ENCODE data around the gene RNF123. TPM values are rescaled to one million over a fixed set of nuclear protein-coding genes. Genes with fewer than 3 reads are reported as not detected.
"Not testable (repeated sequence)": the region's sequence is repeated elsewhere in the genome, so short reads cannot be mapped to it uniquely, and the experiment has no call there.

Gene RNF123
- total and polyA plus RNA-seq, 7 experiments from 2014 or later, result 8.3 to 77.2 (median 46.7) TPM

DNA sequence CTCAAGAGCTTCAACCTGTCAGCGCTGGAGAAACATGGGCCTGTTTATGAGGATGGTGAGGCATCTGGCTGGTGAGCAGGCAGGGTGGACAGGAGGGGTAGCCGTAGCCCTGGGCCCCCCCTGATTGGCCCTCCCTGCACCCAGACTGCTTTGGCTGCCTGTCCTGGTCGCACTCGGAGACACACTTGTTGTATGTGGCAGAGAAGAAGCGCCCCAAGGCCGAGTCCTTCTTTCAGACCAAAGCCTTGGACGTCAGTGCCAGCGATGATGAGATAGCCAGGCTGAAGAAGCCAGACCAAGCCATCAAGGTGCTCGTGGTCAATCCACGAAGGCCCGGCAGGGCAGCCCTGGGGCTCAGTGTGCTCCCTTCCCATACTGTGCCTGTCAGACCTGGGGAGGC lies 13.4 kb upstream of the RNF123 start:
- ChIA-PET POLR2A (no interaction called here), CTCF (interaction anchor here (0.9 kb wide), 1 partner anchor 136 kb away, joined by 6 read pairs; no protein-coding TSS in a partner anchor)
- no peak for DNase-seq
- H3K27ac Mint-ChIP-seq, result peak overlapping the region in 3 of 9 donors; percentile 19 to 99 (median 37)
- Histone ChIP-seq H3K9me3 (ENCODE audit: control insufficient read depth in 2 of 3, low read length in 3 of 3) (no peaks in the 10 kb centered on the region), H3K4me3 (ENCODE audit: low read length) (no peak overlapping the region), H3K4me1 (ENCODE audit: control insufficient read depth in 2 of 2, insufficient read depth in 2 of 2, low read length in 2 of 2) (peaks cover 16 to 31% of the 10 kb centered on the region in 2 donors), H3K27ac (ENCODE audit: low read depth, low read length) (no peak overlapping the region), H3K36me3 (ENCODE audit: control insufficient read depth in 2 of 3, insufficient read depth in 3 of 3, low read length in 3 of 3) (peaks cover 9 to 58% (median 23%) of the 10 kb centered on the region in 3 experiments), H3K27me3 (ENCODE audit: control insufficient read depth in 2 of 2, insufficient read depth in 2 of 2, low read length in 2 of 2) (no peaks in the 10 kb centered on the region)
- H3K4me1 Mint-ChIP-seq, result peaks cover 22 to 57% (median 43%) of the 10 kb centered on the region in 7 donors
- intact Hi-C loops (cut with micrococcal nuclease), result loop anchor here in 1 of 2 donors (2.0 to 10.0 kb wide), 2 partner anchors 669 to 889 kb away; partner anchors contain the start of genes C3orf18, HEMK1 and WDR6
- ATAC-seq, result no peak
- H3K9me3 Mint-ChIP-seq, result no peaks in the 10 kb centered on the region
- H3K36me3 Mint-ChIP-seq, result peaks cover 0 to 25% (median 9%) of the 10 kb centered on the region in 5 donors
- H3K27me3 Mint-ChIP-seq, result no peaks in the 10 kb centered on the region
- peak overlapping the region in 8 of 10 donors; percentile 90 to 97 (median 94) for H3K4me3 Mint-ChIP-seq

DNA sequence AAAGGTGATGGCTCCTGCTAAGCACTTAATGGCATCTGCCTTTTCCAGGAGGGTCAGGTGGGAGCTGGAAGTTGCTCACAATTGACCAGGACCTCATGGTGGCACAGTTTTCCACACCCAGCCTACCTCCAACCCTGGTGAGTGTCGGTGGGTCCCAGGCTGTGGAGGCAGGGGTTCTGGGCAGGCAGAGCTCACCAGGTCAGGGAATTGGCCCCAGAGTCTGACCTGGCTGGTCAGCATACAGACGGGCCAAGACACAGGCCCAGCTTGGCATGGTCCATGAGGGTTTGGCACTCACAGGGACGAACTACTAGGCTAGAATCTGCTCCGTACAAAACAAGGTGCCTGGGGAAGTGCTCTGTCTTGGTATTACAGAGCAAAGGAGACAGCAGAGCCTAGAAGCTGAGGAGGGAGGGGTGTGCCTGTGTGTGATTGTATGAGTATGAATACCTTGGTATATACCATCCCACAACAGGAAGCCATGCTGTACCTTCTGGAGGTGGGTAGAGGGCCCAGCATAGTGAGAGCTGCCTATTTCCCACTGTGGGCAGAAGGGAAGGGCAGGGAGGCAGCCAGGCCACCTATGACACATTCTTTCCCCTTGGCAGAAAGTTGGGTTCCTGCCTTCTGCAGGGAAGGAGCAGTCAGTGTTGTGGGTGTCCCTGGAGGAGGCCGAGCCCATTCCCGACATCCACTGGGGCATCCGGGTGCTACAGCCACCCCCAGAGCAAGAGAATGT lies 8.7 kb upstream of the RNF123 start:
- H3K4me1 ChIP-seq (ENCODE audit: control insufficient read depth in 2 of 2, insufficient read depth in 2 of 2, low read length in 2 of 2), result peaks cover 0 to 15% of the 10 kb centered on the region in 2 donors
- intact Hi-C loops (cut with micrococcal nuclease), result no loop called here
- no peaks in the 10 kb centered on the region for H3K9me3 ChIP-seq (ENCODE audit: control insufficient read depth in 2 of 3, low read length in 3 of 3)
- CTCF ChIA-PET, result interaction anchor here (0.5 to 2.0 kb wide), 2 partner anchors 12 to 141 kb away, joined by 3 to 5 read pairs; no protein-coding TSS in a partner anchor
- Mint-ChIP-seq H3K27ac (no peak overlapping the region), H3K9me3 (no peaks in the 10 kb centered on the region), H3K27me3 (no peaks in the 10 kb centered on the region), H3K36me3 (peaks cover 0 to 25% (median 9%) of the 10 kb centered on the region in 5 donors), H3K4me1 (peaks cover 2 to 32% (median 22%) of the 10 kb centered on the region in 7 donors), H3K4me3 (peak overlapping the region in 1 of 10 donors; percentile 39)
- H3K27ac ChIP-seq (ENCODE audit: low read depth, low read length), result no peak overlapping the region
- H3K27me3 ChIP-seq (ENCODE audit: control insufficient read depth in 2 of 2, insufficient read depth in 2 of 2, low read length in 2 of 2), result no peaks in the 10 kb centered on the region
- peaks cover 9 to 86% (median 31%) of the 10 kb centered on the region in 3 experiments for H3K36me3 ChIP-seq (ENCODE audit: control insufficient read depth in 2 of 3, insufficient read depth in 3 of 3, low read length in 3 of 3)
- H3K4me3 ChIP-seq (ENCODE audit: low read length), result no peak overlapping the region
- DNase-seq (no peak), ATAC-seq (no peak)
- POLR2A ChIA-PET, result interaction anchor here (1.1 kb wide), 1 partner anchor 43 kb away, joined by 3 read pairs; no protein-coding TSS in a partner anchor

DNA sequence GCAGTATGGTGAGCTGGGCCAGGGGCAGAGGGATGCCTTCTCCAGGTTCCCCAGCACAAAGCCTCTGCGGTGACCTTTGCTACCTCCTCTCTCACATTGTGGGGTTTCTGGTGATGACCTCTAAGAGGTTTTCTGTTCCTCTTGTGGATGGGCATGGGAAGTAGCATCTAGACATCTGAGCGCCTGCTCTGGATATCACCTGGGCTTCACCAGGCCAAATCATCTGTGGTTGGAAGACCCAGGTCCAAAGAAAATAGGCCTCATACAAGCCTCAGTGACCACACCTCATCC lies 8.2 kb upstream of the RNF123 start:
- Mint-ChIP-seq H3K4me1 (peaks cover 0 to 27% (median 17%) of the 10 kb centered on the region in 7 donors), H3K27ac (no peak overlapping the region), H3K36me3 (peaks cover 0 to 23% (median 9%) of the 10 kb centered on the region in 5 donors), H3K9me3 (no peaks in the 10 kb centered on the region), H3K27me3 (no peaks in the 10 kb centered on the region), H3K4me3 (no peak overlapping the region)
- Histone ChIP-seq H3K4me1 (ENCODE audit: control insufficient read depth in 2 of 2, insufficient read depth in 2 of 2, low read length in 2 of 2) (peaks cover 0 to 10% of the 10 kb centered on the region in 2 donors), H3K27me3 (ENCODE audit: control insufficient read depth in 2 of 2, insufficient read depth in 2 of 2, low read length in 2 of 2) (no peaks in the 10 kb centered on the region), H3K4me3 (ENCODE audit: low read length) (no peak overlapping the region), H3K9me3 (ENCODE audit: control insufficient read depth in 2 of 3, low read length in 3 of 3) (no peaks in the 10 kb centered on the region), H3K27ac (ENCODE audit: low read depth, low read length) (no peak overlapping the region), H3K36me3 (ENCODE audit: control insufficient read depth in 2 of 3, insufficient read depth in 3 of 3, low read length in 3 of 3) (peaks cover 9 to 80% (median 31%) of the 10 kb centered on the region in 3 experiments)
- ChIA-PET POLR2A (no interaction called here), CTCF (interaction anchor here (0.8 to 2.0 kb wide), 2 partner anchors 10 to 141 kb away, joined by 3 to 5 read pairs; no protein-coding TSS in a partner anchor)
- ATAC-seq (no peak), DNase-seq (no peak)
- intact Hi-C loops (cut with micrococcal nuclease), result no loop called here

DNA sequence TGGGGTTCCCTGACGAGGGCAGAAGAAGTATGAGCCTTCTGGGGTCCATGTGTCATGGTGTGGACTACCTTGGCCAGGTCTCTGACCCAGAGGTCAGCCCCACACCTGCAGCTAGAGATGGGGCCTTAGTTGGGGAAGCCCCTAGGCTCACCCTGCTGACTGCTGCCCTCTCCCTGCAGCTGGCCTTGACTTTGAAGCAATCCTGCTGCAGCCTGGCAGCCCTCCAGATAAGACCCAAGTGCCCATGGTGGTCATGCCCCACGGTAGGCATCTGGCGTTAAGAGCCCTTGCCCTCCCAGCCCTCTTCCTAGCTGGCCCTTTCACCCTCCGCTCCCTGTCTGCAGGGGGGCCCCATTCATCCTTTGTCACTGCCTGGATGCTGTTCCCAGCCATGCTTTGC lies 7.8 kb upstream of the RNF123 start:
- peaks cover 0 to 23% (median 13%) of the 10 kb centered on the region in 7 donors for H3K4me1 Mint-ChIP-seq
- intact Hi-C loops (cut with micrococcal nuclease), result no loop called here
- Histone ChIP-seq H3K9me3 (ENCODE audit: control insufficient read depth in 2 of 3, low read length in 3 of 3) (no peaks in the 10 kb centered on the region), H3K36me3 (ENCODE audit: control insufficient read depth in 2 of 3, insufficient read depth in 3 of 3, low read length in 3 of 3) (peaks cover 9 to 77% (median 31%) of the 10 kb centered on the region in 3 experiments), H3K4me3 (ENCODE audit: low read length) (no peak overlapping the region), H3K27ac (ENCODE audit: low read depth, low read length) (no peak overlapping the region), H3K4me1 (ENCODE audit: control insufficient read depth in 2 of 2, insufficient read depth in 2 of 2, low read length in 2 of 2) (peaks cover 0 to 6% of the 10 kb centered on the region in 2 donors), H3K27me3 (ENCODE audit: control insufficient read depth in 2 of 2, insufficient read depth in 2 of 2, low read length in 2 of 2) (no peaks in the 10 kb centered on the region)
- peaks cover 0 to 20% (median 9%) of the 10 kb centered on the region in 5 donors for H3K36me3 Mint-ChIP-seq
- ChIA-PET POLR2A (no interaction called here), CTCF (interaction anchor here (0.8 to 2.0 kb wide), 2 partner anchors 11 to 141 kb away, joined by 3 to 5 read pairs; no protein-coding TSS in a partner anchor)
- no peak overlapping the region for H3K27ac Mint-ChIP-seq
- H3K4me3 Mint-ChIP-seq, result no peak overlapping the region
- no peaks in the 10 kb centered on the region for H3K9me3 Mint-ChIP-seq
- DNase-seq (no peak), ATAC-seq (no peak)
- no peaks in the 10 kb centered on the region for H3K27me3 Mint-ChIP-seq

DNA sequence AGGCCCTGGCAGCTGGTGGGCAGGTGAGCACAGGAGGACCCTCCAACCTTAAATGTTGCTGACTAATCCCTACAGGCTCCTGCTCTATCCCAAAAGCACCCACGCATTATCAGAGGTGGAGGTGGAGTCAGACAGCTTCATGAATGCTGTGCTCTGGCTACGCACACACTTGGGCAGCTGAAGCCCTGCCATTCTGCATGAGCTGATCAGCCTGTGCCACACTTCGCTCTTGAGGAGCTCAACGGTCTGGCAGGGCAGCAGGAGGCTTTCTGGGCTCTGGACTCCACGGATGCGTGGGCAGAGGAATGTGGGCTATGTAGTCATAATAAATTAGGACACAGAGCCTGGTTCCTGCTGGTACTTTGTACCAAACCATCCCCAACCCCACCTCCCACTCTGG lies 6.2 kb upstream of the RNF123 start:
- DNase-seq (no peak), ATAC-seq (no peak)
- Mint-ChIP-seq H3K27me3 (peaks cover 0 to 5% (median 0%) of the 10 kb centered on the region in 5 donors), H3K9me3 (peaks cover 0 to 2% (median 0%) of the 10 kb centered on the region in 11 donors), H3K4me1 (peaks cover 0 to 15% (median 10%) of the 10 kb centered on the region in 7 donors), H3K4me3 (no peak overlapping the region), H3K36me3 (peaks cover 0 to 15% (median 7%) of the 10 kb centered on the region in 5 donors), H3K27ac (no peak overlapping the region)
- no peaks in the 10 kb centered on the region for H3K27me3 ChIP-seq (ENCODE audit: control insufficient read depth in 2 of 2, insufficient read depth in 2 of 2, low read length in 2 of 2)
- H3K36me3 ChIP-seq (ENCODE audit: control insufficient read depth in 2 of 3, insufficient read depth in 3 of 3, low read length in 3 of 3), result peaks cover 9 to 61% (median 28%) of the 10 kb centered on the region in 3 experiments
- no peaks in the 10 kb centered on the region for H3K4me1 ChIP-seq (ENCODE audit: control insufficient read depth in 2 of 2, insufficient read depth in 2 of 2, low read length in 2 of 2)
- no peaks in the 10 kb centered on the region for H3K9me3 ChIP-seq (ENCODE audit: control insufficient read depth in 2 of 3, low read length in 3 of 3)
- no peak overlapping the region for H3K4me3 ChIP-seq (ENCODE audit: low read length)
- no peak overlapping the region for H3K27ac ChIP-seq (ENCODE audit: low read depth, low read length)
- CTCF ChIA-PET, result interaction anchor here (1.0 kb wide), 1 partner anchor 11 kb away, joined by 5 read pairs; no protein-coding TSS in a partner anchor
- POLR2A ChIA-PET, result interaction anchor here (0.8 kb wide), 1 partner anchor 35 kb away, joined by 3 read pairs; no protein-coding TSS in a partner anchor
- intact Hi-C loops (cut with micrococcal nuclease), result no loop called here

DNA sequence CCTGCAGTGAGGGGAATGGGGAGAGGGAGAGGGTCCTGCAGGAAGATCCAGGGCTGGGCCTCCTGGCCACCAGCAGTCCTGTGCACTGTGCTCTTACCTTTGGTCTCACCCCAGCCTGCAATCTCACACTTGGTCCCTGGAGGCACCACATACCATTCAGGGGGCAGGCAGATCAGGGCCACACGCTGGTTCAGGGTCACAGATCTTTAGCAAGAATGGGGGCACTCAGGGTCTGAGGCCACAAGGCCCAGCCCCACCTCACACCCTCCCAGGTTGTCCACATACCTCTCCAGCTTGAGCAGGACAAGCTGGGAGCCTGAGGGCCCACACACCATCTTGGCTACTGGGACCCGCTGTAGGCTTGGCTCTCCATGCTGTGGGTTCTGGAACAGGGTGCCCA lies 4.9 kb upstream of the RNF123 start:
- POLR2A ChIA-PET; H3K4me3 ChIP-seq (ENCODE audit: low read length); H3K27ac Mint-ChIP-seq; H3K9me3 ChIP-seq (ENCODE audit: control insufficient read depth in 2 of 3, low read length in 3 of 3); CTCF ChIA-PET; H3K27ac ChIP-seq (ENCODE audit: low read depth, low read length); H3K4me3 Mint-ChIP-seq; H3K27me3 Mint-ChIP-seq; DNase-seq; H3K27me3 ChIP-seq (ENCODE audit: control insufficient read depth in 2 of 2, insufficient read depth in 2 of 2, low read length in 2 of 2); ATAC-seq; H3K9me3 Mint-ChIP-seq; intact Hi-C loops (cut with micrococcal nuclease); H3K4me1 ChIP-seq (ENCODE audit: control insufficient read depth in 2 of 2, insufficient read depth in 2 of 2, low read length in 2 of 2): not testable (repeated sequence)
- peaks cover 9 to 25% (median 15%) of the 10 kb centered on the region in 7 donors for H3K4me1 Mint-ChIP-seq
- H3K36me3 Mint-ChIP-seq, result peaks cover 0 to 12% (median 5%) of the 10 kb centered on the region in 5 donors
- peaks cover 0 to 49% (median 18%) of the 10 kb centered on the region in 3 experiments for H3K36me3 ChIP-seq (ENCODE audit: control insufficient read depth in 2 of 3, insufficient read depth in 3 of 3, low read length in 3 of 3)

All from naive thymus-derived CD4-positive, alpha-beta T cell (primary cell).